ENCODE data around the gene FXYD1. TPM values are rescaled to one million over a fixed set of nuclear protein-coding genes. Genes with fewer than 3 reads are reported as not detected.

Gene FXYD1
- total RNA-seq, 4 donors from 2014 or later, result 44.4 to 92.6 (median 70.7) TPM

DNA sequence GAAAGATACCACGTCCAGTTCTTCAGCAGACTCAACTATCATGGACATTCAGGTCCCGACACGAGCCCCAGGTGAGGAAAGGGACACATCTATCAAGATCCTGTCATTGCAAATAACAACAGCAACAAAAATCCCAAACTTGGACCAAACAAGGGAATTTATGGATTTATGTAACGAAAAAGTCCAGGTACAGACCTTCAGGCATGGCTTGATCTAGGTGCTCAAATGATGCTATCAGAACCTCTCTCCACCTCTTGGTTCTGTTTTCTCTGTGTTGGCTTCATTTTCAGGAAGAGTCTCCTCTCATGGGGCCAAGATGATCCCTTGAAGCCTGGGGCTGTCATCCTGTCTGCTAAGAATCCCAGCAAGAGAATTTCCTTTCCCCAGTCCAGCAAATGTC lies 18.8 kb downstream of the FXYD1 start:
- intact Hi-C loops (cut with DNase I), result no loop called here
- no peak for TF ChIP-seq POLR2AphosphoS5 (IDR thresholded peaks at IDR 0.05)
- TF ChIP-seq EP300 (IDR thresholded peaks at IDR 0.05), result no peak
- no peak for TF ChIP-seq POLR2A (IDR thresholded peaks at IDR 0.05; ENCODE audit: low read depth)
- TF ChIP-seq, protein P1, sequence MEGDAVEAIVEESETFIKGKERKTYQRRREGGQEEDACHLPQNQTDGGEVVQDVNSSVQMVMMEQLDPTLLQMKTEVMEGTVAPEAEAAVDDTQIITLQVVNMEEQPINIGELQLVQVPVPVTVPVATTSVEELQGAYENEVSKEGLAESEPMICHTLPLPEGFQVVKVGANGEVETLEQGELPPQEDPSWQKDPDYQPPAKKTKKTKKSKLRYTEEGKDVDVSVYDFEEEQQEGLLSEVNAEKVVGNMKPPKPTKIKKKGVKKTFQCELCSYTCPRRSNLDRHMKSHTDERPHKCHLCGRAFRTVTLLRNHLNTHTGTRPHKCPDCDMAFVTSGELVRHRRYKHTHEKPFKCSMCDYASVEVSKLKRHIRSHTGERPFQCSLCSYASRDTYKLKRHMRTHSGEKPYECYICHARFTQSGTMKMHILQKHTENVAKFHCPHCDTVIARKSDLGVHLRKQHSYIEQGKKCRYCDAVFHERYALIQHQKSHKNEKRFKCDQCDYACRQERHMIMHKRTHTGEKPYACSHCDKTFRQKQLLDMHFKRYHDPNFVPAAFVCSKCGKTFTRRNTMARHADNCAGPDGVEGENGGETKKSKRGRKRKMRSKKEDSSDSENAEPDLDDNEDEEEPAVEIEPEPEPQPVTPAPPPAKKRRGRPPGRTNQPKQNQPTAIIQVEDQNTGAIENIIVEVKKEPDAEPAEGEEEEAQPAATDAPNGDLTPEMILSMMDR (IDR thresholded peaks at IDR 0.05), result no peak
- H3K9me3 ChIP-seq, result peaks cover 0 to 5% (median 2%) of the 10 kb centered on the region in 4 donors
- no peak overlapping the region for H3K4me3 ChIP-seq
- 92% methylated on average over 4 of the region's 4 CpGs for WGBS
- H3K36me3 ChIP-seq, result peaks cover 3 to 58% (median 39%) of the 10 kb centered on the region in 4 donors
- peaks cover 19 to 33% (median 30%) of the 10 kb centered on the region in 4 donors for H3K4me1 ChIP-seq
- H3K27me3 ChIP-seq, result peaks cover 0 to 58% (median 17%) of the 10 kb centered on the region in 4 donors
- no peak overlapping the region for H3K27ac ChIP-seq (replicated peaks in 1 of 4)
- DNase-seq (ENCODE audit: extremely low spot score), result no peak

DNA sequence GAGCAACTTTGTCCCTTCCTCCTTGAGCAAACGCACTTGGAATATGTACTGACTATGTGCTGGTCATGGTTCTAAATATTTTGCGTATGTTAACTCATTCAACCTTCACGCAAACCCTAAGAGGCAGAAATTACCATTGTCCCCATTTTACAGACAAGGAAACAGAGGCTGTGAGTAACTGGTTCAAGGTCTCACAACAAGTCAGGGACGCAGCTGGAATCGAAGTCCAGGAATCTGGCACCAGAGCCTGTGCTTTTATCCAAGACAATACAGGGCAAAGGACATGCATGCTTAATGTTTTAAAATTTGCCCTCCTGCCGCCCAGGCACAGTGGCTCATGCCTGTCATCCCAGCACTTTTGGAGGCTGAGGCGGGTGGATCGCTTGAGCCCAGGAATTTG lies 21.0 kb downstream of the FXYD1 start:
- Histone ChIP-seq H3K27me3 (peaks cover 0 to 41% (median 9%) of the 10 kb centered on the region in 4 donors), H3K4me1 (peaks cover 8 to 18% (median 14%) of the 10 kb centered on the region in 4 donors), H3K9me3 (peaks cover 0 to 23% (median 13%) of the 10 kb centered on the region in 4 donors), H3K36me3 (peaks cover 10 to 80% (median 51%) of the 10 kb centered on the region in 4 donors), H3K27ac (replicated peaks in 1 of 4) (no peak overlapping the region), H3K4me3 (no peak overlapping the region)
- TF ChIP-seq EP300 (IDR thresholded peaks at IDR 0.05), result no peak
- no peak for TF ChIP-seq POLR2A (IDR thresholded peaks at IDR 0.05; ENCODE audit: low read depth)
- no peak for TF ChIP-seq POLR2AphosphoS5 (IDR thresholded peaks at IDR 0.05)
- TF ChIP-seq, protein P1 (IDR thresholded peaks at IDR 0.05), result no peak
- 84% methylated on average over 8 of the region's 8 CpGs for WGBS
- intact Hi-C loops (cut with DNase I), result no loop called here
- no peak for DNase-seq (ENCODE audit: extremely low spot score)

DNA sequence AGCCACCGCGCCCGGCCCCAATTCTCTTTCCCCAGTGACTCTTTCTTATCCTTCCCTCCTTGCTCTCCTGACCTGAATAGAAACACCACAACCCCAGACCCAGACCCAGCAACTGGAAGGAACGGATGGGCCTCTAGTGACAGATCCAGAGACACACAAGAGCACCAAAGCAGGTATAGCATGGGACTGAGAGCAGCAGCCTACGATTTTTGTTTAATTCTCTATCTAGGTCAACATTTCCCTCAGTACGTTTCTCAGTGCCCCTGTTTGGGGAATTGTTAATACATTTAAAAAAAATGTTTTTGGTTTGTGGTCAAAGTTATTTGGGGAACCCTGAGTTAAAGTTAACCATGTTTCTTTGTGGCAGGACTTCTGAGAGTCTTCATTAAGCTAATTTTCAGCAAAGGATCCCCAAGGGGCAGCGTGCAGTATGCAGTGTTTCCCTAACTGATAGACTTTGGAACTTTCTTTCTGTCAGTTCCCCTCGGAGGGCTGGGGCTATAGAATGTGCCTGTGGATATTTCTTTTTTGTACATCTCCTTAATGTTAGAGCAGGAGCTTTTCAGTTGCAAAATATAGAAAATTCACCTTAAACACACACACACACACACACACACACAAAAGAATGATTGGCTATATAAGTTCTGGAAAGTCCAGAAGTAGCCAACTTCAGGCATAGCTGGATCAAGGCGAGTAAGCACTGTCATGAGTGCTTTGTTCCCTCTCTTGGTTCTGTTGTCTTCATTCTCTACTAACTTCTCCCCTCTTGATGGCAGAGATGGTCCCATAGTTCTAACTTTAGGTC lies 22.2 kb downstream of the FXYD1 start:
- peaks cover 14 to 91% (median 57%) of the 10 kb centered on the region in 4 donors for H3K36me3 ChIP-seq
- peaks cover 0 to 28% (median under 1%) of the 10 kb centered on the region in 4 donors for H3K27me3 ChIP-seq
- H3K27ac ChIP-seq (replicated peaks in 1 of 4), result no peak overlapping the region
- WGBS, result 83% methylated on average over 9 of the region's 9 CpGs
- no peak overlapping the region for H3K4me3 ChIP-seq
- TF ChIP-seq EP300 (IDR thresholded peaks at IDR 0.05) (no peak), POLR2AphosphoS5 (IDR thresholded peaks at IDR 0.05) (no peak), POLR2A (IDR thresholded peaks at IDR 0.05; ENCODE audit: low read depth) (no peak)
- TF ChIP-seq, protein P1 (IDR thresholded peaks at IDR 0.05), result no peak
- peaks cover 1 to 6% (median 3%) of the 10 kb centered on the region in 4 donors for H3K4me1 ChIP-seq
- DNase-seq (ENCODE audit: extremely low spot score), result no peak
- peaks cover 0 to 35% (median 15%) of the 10 kb centered on the region in 4 donors for H3K9me3 ChIP-seq
- intact Hi-C loops (cut with DNase I), result no loop called here

DNA sequence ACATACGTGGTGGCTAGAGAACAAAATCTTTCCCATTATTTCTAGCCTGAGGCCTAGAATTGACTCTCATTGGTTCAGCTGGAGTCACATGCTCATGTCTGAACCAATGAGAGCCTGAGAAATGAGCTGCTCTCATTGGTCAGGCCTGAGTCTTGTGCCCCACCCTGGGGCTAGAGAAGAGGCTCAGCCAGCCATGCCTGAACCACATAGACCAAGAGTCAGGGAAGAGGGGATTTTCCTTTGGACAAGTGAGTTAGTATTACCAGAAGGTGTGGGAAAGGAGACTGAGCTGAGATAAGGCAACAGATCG lies 22.8 kb downstream of the FXYD1 start:
- Histone ChIP-seq H3K27ac (replicated peaks in 1 of 4) (no peak overlapping the region), H3K36me3 (peaks cover 19 to 97% (median 63%) of the 10 kb centered on the region in 4 donors), H3K27me3 (peaks cover 0 to 23% (median 0%) of the 10 kb centered on the region in 4 donors), H3K9me3 (peaks cover 0 to 41% (median 21%) of the 10 kb centered on the region in 4 donors), H3K4me3 (no peak overlapping the region), H3K4me1 (peaks cover 0 to 1% (median under 1%) of the 10 kb centered on the region in 4 donors)
- DNase-seq (ENCODE audit: extremely low spot score), result no peak
- TF ChIP-seq EP300 (IDR thresholded peaks at IDR 0.05) (no peak), POLR2A (IDR thresholded peaks at IDR 0.05; ENCODE audit: low read depth) (no peak), POLR2AphosphoS5 (IDR thresholded peaks at IDR 0.05) (no peak)
- TF ChIP-seq, protein P1 (IDR thresholded peaks at IDR 0.05), result no peak
- WGBS, result 95% methylated on average over 2 of the region's 2 CpGs
- intact Hi-C loops (cut with DNase I), result no loop called here

All from esophagus muscularis mucosa (tissue), 4 donors.